Stimulated activated CD4-positive, alpha-beta T cell treated with anti-CD3 and anti-CD28 coated beads, TNF-alpha, amount 100 ng/mL, for 24 hours (primary cell): Measurements from ENCODE around the gene KPNA3.
A peak's percentile ranks its signal among the peaks of the same experiment; 100 is the strongest.
"Not testable (repeated sequence)": the region's sequence is repeated elsewhere in the genome, so short reads cannot be mapped to it uniquely, and the experiment has no call there.

Experiments
- DNase-seq, 3 experiments: peaks; one replicate each; pipeline ENCODE4 v3.0.0-alpha.2; 2020; ENCODE audit warnings: low read depth in 3 of 3

The KPNA3 gene

GRCh38 chr13:49807681-49808080, 15.2 kb upstream of the KPNA3 start:
- DNase-seq = no peak

- DNase-seq = no peak
Measured at GRCh38 chr13:49806126-49806536, 13.6 kb upstream of the KPNA3 start.

GRCh38 chr13:49803047-49803446, 10.6 kb upstream of the KPNA3 start:
- not testable (repeated sequence) for DNase-seq

GRCh38 chr13:49802426-49802825, 9.9 kb upstream of the KPNA3 start:
- no peak for DNase-seq

- peak; percentile 7 to 43 (median 24) for DNase-seq
Measured at GRCh38 chr13:49791711-49792549, 552 bp downstream of the KPNA3 start.

- no peak for DNase-seq
Measured at GRCh38 chr13:49791315-49791710, 1.2 kb downstream of the KPNA3 start.

GRCh38 chr13:49789968-49790367, 2.5 kb downstream of the KPNA3 start:
- no peak for DNase-seq

- no peak for DNase-seq
Measured at GRCh38 chr13:49786401-49787008, 6.0 kb downstream of the KPNA3 start.

- DNase-seq = no peak
Measured at GRCh38 chr13:49784886-49785570, 7.5 kb downstream of the KPNA3 start.

- no peak for DNase-seq
Measured at GRCh38 chr13:49783865-49784264, 8.6 kb downstream of the KPNA3 start.

GRCh38 chr13:49782784-49783183, 9.7 kb downstream of the KPNA3 start:
- no peak for DNase-seq

- no peak for DNase-seq
Measured at GRCh38 chr13:49781806-49782205, 10.7 kb downstream of the KPNA3 start.

- DNase-seq = no peak
Measured at GRCh38 chr13:49779721-49780120, 12.8 kb downstream of the KPNA3 start.

GRCh38 chr13:49777746-49778614, 14.5 kb downstream of the KPNA3 start:
- no peak for DNase-seq

GRCh38 chr13:49776871-49777270, 15.6 kb downstream of the KPNA3 start:
- DNase-seq = no peak

- DNase-seq = no peak
Measured at GRCh38 chr13:49774376-49775005, 18.0 kb downstream of the KPNA3 start.

GRCh38 chr13:49772828-49773227, 19.7 kb downstream of the KPNA3 start:
- DNase-seq = no peak

- DNase-seq = not testable (repeated sequence)
Measured at GRCh38 chr13:49761811-49762210, 30.7 kb downstream of the KPNA3 start.

GRCh38 chr13:49760558-49760957, 31.9 kb downstream of the KPNA3 start:
- DNase-seq = no peak

- DNase-seq = no peak
Measured at GRCh38 chr13:49759503-49759902, 33.0 kb downstream of the KPNA3 start.

- DNase-seq = no peak
Measured at GRCh38 chr13:49756263-49756662, 36.2 kb downstream of the KPNA3 start.
